ENCODE data around the gene FFAR4.

The FFAR4 gene

DNA sequence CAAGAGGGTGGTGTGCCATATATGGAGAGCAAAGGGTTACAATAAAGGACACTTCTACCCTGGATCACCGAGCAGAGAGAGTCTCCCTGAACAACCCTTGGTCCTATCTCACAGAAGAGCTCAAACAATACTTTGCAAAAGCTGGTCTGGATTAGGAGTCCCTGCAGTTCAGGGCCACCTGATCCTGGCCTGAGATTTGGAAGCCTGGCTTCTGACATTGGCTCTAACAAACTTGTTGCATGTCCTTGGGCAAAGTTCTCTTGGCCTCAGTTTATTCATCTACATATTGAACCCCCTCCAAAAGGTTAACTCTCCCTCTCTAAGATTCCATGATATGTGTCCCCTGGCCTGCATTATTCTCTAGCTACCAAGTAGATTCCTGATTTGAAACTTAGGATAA lies 32.9 kb downstream of the FFAR4 start:
- no peak for TF ChIP-seq L3MBTL2 (conservative IDR thresholded peaks at IDR 0.05)
- no peak for TF ChIP-seq ZNF384 (IDR thresholded peaks at IDR 0.05)
- TF ChIP-seq, protein P1, sequence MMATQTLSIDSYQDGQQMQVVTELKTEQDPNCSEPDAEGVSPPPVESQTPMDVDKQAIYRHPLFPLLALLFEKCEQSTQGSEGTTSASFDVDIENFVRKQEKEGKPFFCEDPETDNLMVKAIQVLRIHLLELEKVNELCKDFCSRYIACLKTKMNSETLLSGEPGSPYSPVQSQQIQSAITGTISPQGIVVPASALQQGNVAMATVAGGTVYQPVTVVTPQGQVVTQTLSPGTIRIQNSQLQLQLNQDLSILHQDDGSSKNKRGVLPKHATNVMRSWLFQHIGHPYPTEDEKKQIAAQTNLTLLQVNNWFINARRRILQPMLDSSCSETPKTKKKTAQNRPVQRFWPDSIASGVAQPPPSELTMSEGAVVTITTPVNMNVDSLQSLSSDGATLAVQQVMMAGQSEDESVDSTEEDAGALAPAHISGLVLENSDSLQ (IDR thresholded peaks at IDR 0.05) = no peak
- no peak for TF ChIP-seq LEF1 (IDR thresholded peaks at IDR 0.05; ENCODE audit: borderline replicate concordance)
- no peak for DNase-seq (ENCODE audit: extremely low spot score)
- ChIA-PET POLR2A (interaction anchor here (0.7 kb wide), 1 partner anchor 1054 kb away, joined by 3 read pairs; no protein-coding TSS in a partner anchor), CTCF (no interaction called here)

- POLR2A ChIA-PET = interaction anchor here (0.7 kb wide), 1 partner anchor 1055 kb away, joined by 3 read pairs; no protein-coding TSS in a partner anchor
- TF ChIP-seq HDGF (IDR thresholded peaks at IDR 0.05; ENCODE audit: borderline replicate concordance) (no peak), SP1 (IDR thresholded peaks at IDR 0.05) (no peak)
- no peak for DNase-seq (ENCODE audit: extremely low spot score)
- CTCF ChIA-PET = no interaction called here
Measured at GRCh38 chr10:93599778-93600177, 33.3 kb downstream of the FFAR4 start.

DNA sequence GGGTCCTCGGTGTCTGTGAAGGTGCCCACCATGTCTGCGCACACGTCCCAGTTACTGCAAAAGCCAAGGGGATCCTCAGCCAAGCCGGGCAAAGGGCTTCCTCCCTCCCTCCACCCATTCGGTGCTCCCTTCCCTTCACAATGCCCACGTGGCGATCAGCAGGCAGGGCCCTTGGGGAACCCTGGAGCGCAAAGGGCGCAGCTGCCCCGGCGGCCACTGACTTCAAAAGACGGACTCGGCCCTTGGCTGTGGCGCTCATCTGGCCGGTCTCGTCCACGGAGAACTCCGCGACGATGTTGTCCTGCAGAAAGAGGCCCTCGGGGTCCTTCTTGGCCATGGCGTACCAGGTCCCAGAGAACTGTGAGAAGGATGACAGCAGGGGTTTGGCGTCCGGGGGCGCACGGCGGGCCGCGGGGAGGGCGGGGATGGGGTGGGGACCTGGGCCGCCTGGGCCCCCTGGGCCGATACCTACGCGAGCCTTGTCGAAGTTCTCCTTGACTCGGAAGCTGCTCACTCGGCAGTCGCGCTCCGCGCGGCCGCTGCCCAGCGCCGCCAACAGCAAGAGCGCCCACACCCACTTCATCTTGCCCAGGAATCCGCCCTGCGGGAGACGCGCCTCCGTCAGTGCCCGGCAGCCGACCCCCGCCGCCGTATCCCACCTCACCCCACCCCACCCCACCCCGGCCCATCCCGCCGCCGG lies 34.1 kb downstream of the FFAR4 start:
- POLR2A ChIA-PET = no interaction called here
- TF ChIP-seq BHLHE40 (IDR thresholded peaks at IDR 0.05; ENCODE audit: borderline replicate concordance) = no peak
- TF ChIP-seq CTBP1 (IDR thresholded peaks at IDR 0.05; ENCODE audit: borderline replicate concordance) = no peak
- CTCF ChIA-PET = no interaction called here
- no peak for DNase-seq (ENCODE audit: extremely low spot score)

DNA sequence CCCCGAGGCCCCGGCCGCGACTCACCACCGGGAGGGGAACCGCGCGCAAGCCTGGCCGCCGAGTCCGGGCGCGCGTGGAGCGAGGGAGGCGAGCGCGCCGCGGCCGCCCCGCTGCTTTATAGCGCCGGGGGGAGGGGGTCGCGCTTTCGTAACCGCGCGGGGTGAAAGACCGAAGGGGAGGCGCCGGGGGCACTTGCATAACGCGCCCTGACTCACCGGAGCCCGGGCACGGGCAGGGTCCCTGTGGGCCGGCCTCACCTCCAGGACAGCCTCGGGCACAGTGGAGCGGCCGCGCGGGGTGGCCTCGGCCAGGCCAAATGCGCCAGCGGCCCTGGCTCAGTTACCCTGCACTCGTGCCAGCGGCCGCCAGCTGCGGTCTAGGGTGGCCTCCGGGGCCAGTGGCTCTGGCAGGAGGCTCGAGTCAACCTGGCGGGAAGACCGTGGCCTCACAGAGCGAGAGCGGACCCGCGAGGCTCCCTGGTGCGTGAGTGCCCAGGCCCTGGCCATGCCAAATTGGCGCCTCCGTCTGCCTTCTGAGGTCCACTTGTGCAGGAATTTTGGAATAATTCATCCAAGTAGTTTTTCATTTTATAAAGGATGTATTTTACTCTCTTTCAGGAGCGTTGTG lies 34.8 kb downstream of the FFAR4 start, which contains the start of gene RBP4:
TSS of gene RBP4 (minus strand) at position 90 of the 628 bp plus-strand sequence. CDS start 207 bp downstream, outside the sequence.
- CTCF ChIA-PET = no interaction called here

GRCh38 chr10:93601774-93602162 lies 35.3 kb downstream of the FFAR4 start:
- ChIA-PET POLR2A (no interaction called here), CTCF (no interaction called here)
- DNase-seq (ENCODE audit: extremely low spot score) = no peak
- no peak for TF ChIP-seq BHLHE40 (IDR thresholded peaks at IDR 0.05; ENCODE audit: borderline replicate concordance)
- TF ChIP-seq FOXA1 (IDR thresholded peaks at IDR 0.05) = no peak
- no peak for TF ChIP-seq ZNF384 (IDR thresholded peaks at IDR 0.05)
- TF ChIP-seq NFRKB (IDR thresholded peaks at IDR 0.05) = no peak
- TF ChIP-seq LEF1 (IDR thresholded peaks at IDR 0.05; ENCODE audit: borderline replicate concordance) = no peak
- no peak for TF ChIP-seq ELF4 (IDR thresholded peaks at IDR 0.05)
- no peak for TF ChIP-seq CTBP1 (IDR thresholded peaks at IDR 0.05; ENCODE audit: borderline replicate concordance)
- no peak for TF ChIP-seq ARNT (IDR thresholded peaks at IDR 0.05)
- TF ChIP-seq TARDBP (IDR thresholded peaks at IDR 0.05) = no peak
- no peak for TF ChIP-seq HDGF (IDR thresholded peaks at IDR 0.05; ENCODE audit: borderline replicate concordance)
- no peak for TF ChIP-seq FOXM1 (IDR thresholded peaks at IDR 0.05; ENCODE audit: borderline replicate concordance)
- TF ChIP-seq L3MBTL2 (conservative IDR thresholded peaks at IDR 0.05) = no peak
- no peak for TF ChIP-seq SUZ12 (IDR thresholded peaks at IDR 0.05)
- no peak for TF ChIP-seq SP1 (IDR thresholded peaks at IDR 0.05)
- TF ChIP-seq, protein P1 (IDR thresholded peaks at IDR 0.05) = no peak
- no peak for TF ChIP-seq FOXK2 (IDR thresholded peaks at IDR 0.05)

More for the DNA sequence above, 34.8 kb downstream of the FFAR4 start, which contains the start of gene RBP4:
- DNase-seq (ENCODE audit: extremely low spot score) = no peak
- no peak for TF ChIP-seq FOXA1 (IDR thresholded peaks at IDR 0.05)
- no peak for TF ChIP-seq TARDBP (IDR thresholded peaks at IDR 0.05)
- no peak for TF ChIP-seq ELF4 (IDR thresholded peaks at IDR 0.05)
- TF ChIP-seq, protein P1 (IDR thresholded peaks at IDR 0.05) = no peak
- no peak for TF ChIP-seq ZNF384 (IDR thresholded peaks at IDR 0.05)
- no peak for TF ChIP-seq FOXK2 (IDR thresholded peaks at IDR 0.05)
- TF ChIP-seq NFRKB (IDR thresholded peaks at IDR 0.05) = no peak
- TF ChIP-seq HDGF (IDR thresholded peaks at IDR 0.05; ENCODE audit: borderline replicate concordance) = no peak
- TF ChIP-seq ARNT (IDR thresholded peaks at IDR 0.05) = no peak
- TF ChIP-seq L3MBTL2 (conservative IDR thresholded peaks at IDR 0.05) = no peak
- TF ChIP-seq SP1 (IDR thresholded peaks at IDR 0.05) = no peak
- POLR2A ChIA-PET = no interaction called here

DNA sequence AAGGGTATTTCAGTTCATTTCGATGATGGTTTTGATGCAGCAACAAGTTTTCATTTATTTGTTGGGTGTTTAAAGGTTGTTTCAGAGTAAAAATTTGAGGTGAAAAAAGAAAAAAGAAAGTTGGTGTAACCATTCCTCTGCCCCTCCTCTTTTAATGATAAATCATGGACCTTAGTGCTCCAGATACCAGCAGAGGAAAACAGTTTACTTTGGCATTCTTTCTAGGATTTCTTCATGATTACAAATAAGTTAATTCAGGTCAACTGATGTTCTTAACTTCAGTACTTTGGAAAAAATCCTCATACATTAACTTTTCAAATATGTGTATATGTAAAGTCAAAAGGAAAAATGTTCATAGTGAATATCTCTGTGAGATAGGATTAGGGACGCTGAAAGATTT lies 36.6 kb downstream of the FFAR4 start:
- CTCF ChIA-PET = no interaction called here
- DNase-seq (ENCODE audit: extremely low spot score) = no peak
- POLR2A ChIA-PET = no interaction called here
- TF ChIP-seq FOXK2 (IDR thresholded peaks at IDR 0.05) = no peak
- no peak for TF ChIP-seq FOXA1 (IDR thresholded peaks at IDR 0.05)
- no peak for TF ChIP-seq BHLHE40 (IDR thresholded peaks at IDR 0.05; ENCODE audit: borderline replicate concordance)
- TF ChIP-seq HDGF (IDR thresholded peaks at IDR 0.05; ENCODE audit: borderline replicate concordance) = no peak
- no peak for TF ChIP-seq ZNF384 (IDR thresholded peaks at IDR 0.05)

DNA sequence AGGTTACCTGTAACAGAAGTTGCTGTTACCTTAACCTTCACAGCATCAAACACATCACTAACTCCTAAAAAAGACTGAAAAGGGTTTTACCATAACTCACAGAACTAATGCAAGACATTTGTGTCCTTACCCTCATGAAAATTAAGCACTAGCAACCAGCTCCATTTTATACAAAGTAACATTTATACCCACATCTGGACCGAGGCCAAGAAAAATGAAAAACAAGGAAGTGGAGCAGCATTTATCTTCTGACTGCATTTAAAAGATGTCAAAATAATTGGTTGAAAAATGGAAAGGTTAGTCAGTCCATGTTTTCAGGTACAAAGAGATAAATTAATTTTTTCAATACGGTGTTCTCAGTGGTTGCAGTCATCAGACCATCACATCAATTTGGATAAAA lies 37.7 kb downstream of the FFAR4 start:
- TF ChIP-seq L3MBTL2 (conservative IDR thresholded peaks at IDR 0.05) (no peak), LEF1 (IDR thresholded peaks at IDR 0.05; ENCODE audit: borderline replicate concordance) (no peak), SUZ12 (IDR thresholded peaks at IDR 0.05) (no peak), NFRKB (IDR thresholded peaks at IDR 0.05) (no peak), ELF4 (IDR thresholded peaks at IDR 0.05) (no peak), TARDBP (IDR thresholded peaks at IDR 0.05) (no peak), HDGF (IDR thresholded peaks at IDR 0.05; ENCODE audit: borderline replicate concordance) (no peak), ZNF384 (IDR thresholded peaks at IDR 0.05) (no peak), ARNT (IDR thresholded peaks at IDR 0.05) (no peak), CTBP1 (IDR thresholded peaks at IDR 0.05; ENCODE audit: borderline replicate concordance) (no peak)
- TF ChIP-seq, protein P1 (IDR thresholded peaks at IDR 0.05) = no peak
- CTCF ChIA-PET = interaction anchor here (0.6 kb wide), 1 partner anchor 14 kb away, joined by 4 read pairs; no protein-coding TSS in a partner anchor
- POLR2A ChIA-PET = no interaction called here
- DNase-seq (ENCODE audit: extremely low spot score) = no peak
